ENCODE results near the gene LAX1. TPM values are rescaled to one million over a fixed set of nuclear protein-coding genes. Genes with fewer than 3 reads are reported as not detected.

The LAX1 gene
- total RNA-seq, 2 experiments from 2014 or later, result 21.4 to 21.7 TPM

DNA sequence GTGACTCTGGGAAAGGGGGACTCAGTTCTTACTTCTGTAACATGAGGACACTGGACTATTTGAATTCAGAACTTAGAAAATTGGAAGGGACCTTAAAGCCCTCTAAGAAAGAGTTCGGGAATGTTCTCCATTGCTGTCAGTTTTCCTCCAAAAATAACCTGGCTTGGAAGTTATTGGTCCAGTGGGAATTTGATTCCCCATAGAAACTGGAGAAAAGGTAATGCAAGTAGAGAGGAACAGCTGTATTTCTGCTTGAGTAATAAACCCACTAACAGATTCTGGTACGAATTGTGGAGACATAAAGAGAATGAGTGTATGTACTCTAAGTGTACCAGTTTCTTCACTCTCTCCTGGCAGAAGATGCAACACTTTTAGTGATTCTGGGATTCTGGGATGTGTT lies 32.2 kb downstream of the LAX1 start:
- CTCF ChIA-PET, result no interaction called here
- POLR2A ChIA-PET, result no interaction called here

DNA sequence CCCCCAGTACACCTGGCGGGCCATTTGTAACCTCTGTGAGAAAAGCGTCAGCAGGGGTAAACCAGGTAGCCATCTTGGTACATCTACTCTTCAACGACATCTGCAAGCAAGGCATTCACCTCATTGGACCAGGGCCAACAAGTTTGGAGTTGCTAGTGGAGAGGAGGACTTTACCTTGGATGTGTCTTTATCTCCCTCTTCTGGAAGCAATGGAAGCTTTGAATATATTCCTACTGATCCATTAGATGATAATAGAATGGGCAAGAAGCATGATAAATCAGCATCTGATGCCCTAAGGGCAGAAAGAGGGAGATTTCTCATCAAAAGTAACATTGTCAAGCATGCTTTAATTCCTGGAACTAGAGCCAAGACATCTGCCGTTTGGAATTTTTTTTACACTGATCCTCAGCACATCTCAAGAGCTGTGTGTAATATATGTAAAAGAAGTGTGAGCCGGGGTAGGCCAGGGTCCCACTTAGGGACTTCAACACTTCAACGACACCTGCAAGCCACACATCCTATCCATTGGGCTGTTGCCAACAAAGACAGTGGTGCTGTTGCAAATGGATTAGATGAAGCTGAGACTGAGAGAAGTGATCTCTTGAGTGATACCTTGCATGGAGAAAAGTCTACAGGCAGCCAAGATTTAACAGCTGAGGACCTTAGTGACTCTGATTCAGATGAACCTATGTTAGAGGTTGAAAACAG lies 33.1 kb downstream of the LAX1 start:
- POLR2A ChIA-PET, result no interaction called here
- CTCF ChIA-PET, result interaction anchor here (1.0 kb wide), 1 partner anchor 142 kb away, joined by 3 read pairs; no protein-coding TSS in a partner anchor

DNA sequence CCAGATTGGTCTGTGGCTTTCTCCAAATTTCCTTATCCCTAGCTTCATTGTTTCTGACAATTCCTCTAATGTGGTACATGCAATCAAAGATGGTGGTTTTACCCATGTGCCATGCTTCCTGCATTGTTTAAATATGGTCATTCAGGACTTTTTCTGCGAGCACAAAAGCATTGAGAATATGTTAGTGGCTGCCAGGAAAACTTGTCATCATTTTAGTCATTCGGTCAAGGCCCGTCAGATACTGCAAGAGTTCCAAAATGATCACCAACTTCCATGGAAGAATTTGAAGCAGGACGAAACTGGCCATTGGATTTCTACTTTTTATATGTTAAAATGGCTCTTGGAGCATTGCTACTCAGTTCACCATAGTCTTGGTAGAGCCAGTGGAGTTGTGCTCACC lies 34.2 kb downstream of the LAX1 start:
- ChIA-PET CTCF (no interaction called here), POLR2A (no interaction called here)

DNA sequence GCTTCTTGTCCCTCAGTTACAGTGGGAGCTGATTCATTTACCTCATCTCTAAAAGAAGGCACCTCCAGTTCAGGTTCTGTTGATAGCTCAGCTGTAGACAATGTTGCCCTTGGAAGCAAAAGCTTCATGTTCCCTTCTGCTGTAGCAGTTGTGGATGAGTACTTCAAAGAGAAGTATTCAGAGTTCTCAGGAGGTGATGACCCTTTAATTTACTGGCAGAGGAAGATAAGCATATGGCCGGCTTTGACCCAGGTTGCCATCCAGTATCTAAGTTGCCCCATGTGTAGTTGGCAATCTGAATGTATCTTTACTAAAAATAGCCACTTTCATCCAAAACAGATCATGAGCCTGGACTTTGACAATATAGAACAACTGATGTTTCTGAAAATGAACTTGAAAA lies 35.0 kb downstream of the LAX1 start:
- ChIA-PET CTCF (no interaction called here), POLR2A (no interaction called here)

DNA sequence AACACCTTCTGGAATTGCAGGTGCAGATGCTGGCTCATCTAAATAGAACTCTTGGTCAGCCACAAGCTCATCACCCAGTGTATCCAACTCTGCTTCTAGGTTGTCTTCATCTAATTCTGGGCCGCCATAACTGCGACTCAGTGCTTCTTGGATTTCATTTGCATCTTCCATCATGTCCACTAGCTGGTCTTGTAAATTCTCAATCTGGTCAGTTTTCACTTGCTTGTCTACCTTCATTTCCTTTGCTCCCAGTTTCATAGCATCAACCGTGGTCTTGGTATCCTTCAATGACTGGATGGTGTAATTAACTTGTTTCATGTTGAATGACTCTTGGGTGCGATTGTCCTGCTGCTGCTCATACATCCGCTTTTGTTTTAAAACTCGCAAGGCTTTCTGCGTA lies 40.7 kb downstream of the LAX1 start:
- POLR2A ChIA-PET, result no interaction called here

DNA sequence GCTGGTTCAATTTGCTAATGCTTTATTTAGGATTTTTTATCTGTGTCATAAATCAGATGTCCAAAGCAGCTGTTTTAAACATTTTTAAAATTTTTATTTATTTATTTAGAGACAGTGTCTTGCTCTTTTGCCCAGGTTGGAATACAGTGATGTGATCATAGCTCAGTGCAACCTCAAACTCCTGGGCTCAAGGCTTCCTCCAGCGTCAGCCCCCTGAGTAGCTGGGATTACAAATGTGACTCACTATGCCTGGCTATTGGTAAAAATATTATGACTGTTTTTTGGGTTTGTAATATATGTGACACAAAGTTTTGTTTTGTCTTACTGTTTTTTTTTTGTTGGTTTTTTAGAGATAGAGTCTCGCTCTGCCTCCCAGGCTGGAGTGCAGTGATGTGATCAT lies 42.2 kb downstream of the LAX1 start:
- POLR2A ChIA-PET, result no interaction called here
- CTCF ChIA-PET, result no interaction called here

More for the DNA sequence above, 40.7 kb downstream of the LAX1 start:
- CTCF ChIA-PET, result interaction anchor here (0.6 kb wide), 1 partner anchor 48 kb away, joined by 4 read pairs; no protein-coding TSS in a partner anchor

DNA sequence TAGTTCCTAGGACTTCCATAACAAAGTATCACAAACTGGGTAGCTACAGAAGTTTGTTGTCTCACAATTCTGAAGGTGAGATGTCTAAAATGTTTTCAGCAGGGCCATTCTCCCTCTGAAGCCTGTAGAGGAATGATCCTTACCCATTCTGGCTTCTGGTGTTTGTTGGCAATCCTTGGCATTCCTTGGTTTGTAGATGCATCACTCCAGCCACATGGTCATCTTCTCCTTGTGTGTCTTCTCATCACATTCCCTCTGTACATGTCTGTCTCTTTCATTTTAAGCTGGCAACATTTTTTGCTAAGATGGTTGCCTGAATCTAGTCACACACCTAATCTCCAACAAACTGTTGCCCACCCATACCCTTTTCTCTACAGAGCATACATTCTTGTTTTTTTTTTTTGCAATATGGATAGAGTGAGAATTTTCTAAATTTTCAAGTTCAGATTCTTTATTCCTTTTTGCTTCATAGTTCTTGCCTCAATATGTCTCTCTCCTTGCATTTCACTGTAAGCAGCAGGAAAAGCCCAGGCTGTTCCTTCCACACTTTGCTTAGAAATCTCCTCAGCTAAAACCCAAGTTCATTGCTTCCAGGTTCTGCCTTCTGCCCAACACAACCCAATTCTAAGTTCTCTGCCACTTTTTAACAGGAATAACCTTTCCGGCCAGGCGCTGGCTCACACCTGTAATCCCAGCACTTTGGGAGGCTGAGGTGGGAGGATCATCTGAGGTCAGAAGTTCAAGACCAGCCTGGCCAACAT lies 48.8 kb downstream of the LAX1 start:
- POLR2A ChIA-PET, result no interaction called here

DNA sequence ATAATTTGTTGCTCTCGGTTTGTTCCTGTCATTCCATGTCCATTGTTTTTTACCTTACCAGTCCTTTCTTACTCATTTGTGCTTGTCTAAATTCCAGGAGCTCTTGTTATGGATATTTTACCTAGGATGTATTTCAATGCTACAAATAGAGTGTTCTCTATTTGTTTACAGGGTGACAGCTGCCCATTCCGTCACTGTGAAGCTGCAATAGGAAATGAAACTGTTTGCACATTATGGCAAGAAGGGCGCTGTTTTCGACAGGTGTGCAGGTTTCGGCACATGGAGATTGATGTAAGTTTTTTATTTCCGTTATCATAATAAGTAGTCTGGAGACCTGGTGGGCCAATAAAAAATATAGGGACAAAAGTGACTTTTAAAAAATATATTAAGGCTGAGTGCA lies 53.4 kb downstream of the LAX1 start:
- ChIA-PET POLR2A (interaction anchor here (0.6 kb wide), 1 partner anchor 96 kb away, joined by 3 read pairs; no protein-coding TSS in a partner anchor), CTCF (no interaction called here)

More for the DNA sequence above, 48.8 kb downstream of the LAX1 start:
- CTCF ChIA-PET, result interaction anchor here (0.6 kb wide), 1 partner anchor 144 kb away, joined by 3 read pairs; no protein-coding TSS in a partner anchor

DNA sequence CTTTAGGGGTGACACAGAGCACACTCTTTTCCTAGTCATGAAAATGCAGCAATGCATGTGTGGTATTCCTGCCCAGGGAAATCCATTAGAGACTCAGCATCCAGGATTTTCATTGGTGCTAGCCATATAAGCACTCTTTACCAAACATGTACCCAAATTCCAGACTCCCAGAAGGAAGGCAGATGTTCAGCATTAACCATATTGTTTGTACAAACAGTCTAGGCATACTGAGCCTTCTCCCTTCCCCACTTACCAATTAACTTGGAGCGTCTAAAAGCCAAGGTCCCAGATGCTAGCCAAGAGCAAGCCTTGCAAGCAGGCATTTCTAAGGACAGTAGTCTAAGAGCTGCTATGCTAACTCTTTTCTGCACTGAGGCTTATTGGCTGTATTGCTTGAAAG lies 58.3 kb downstream of the LAX1 start:
- POLR2A ChIA-PET, result no interaction called here
- CTCF ChIA-PET, result interaction anchor here (1.1 kb wide), 1 partner anchor 13 kb away, joined by 4 read pairs; no protein-coding TSS in a partner anchor

Other genes starting within 250 kb of the LAX1 start
- 10 to 100 TPM; 22.7 to 23.7 TPM for gene ATP2B4, start 138.4 kb upstream of the LAX1 start, total RNA-seq
- 10 to 100 TPM; 14.4 to 14.8 TPM for gene ZBED6, start 30.4 kb downstream of the LAX1 start, total RNA-seq
- gene ZC3H11A, start 30.4 kb downstream of the LAX1 start, total RNA-seq, result 10 to 100 TPM; 85.3 to 87.8 TPM
- gene SNRPE, start 96.4 kb downstream of the LAX1 start, total RNA-seq, result 100 to 1,000 TPM; 388 to 390 TPM